Renal pelvis (tissue), 12 donors: ENCODE results near the gene TRIL. TPM values are rescaled to one million over a fixed set of nuclear protein-coding genes. Genes with fewer than 3 reads are reported as not detected.

Experiments used
- DNase-seq: peaks from one replicate; pipeline ENCODE4 v3.0.0-alpha.2; 2013
- long read RNA-seq, 16 experiments: transcript quantifications; one replicate each; lab custom pipeline, GENCODE V29; 2026
- polyA plus RNA-seq, 3 donors: library from polyadenylated mRNA; unstranded; fragments of 120-200 nt; gene quantifications; one replicate each; pipeline ENCODE4 v1.2.1, GENCODE V29; 2013; ENCODE audit not compliant: insufficient read length in 3 of 3

Gene TRIL, protein sequence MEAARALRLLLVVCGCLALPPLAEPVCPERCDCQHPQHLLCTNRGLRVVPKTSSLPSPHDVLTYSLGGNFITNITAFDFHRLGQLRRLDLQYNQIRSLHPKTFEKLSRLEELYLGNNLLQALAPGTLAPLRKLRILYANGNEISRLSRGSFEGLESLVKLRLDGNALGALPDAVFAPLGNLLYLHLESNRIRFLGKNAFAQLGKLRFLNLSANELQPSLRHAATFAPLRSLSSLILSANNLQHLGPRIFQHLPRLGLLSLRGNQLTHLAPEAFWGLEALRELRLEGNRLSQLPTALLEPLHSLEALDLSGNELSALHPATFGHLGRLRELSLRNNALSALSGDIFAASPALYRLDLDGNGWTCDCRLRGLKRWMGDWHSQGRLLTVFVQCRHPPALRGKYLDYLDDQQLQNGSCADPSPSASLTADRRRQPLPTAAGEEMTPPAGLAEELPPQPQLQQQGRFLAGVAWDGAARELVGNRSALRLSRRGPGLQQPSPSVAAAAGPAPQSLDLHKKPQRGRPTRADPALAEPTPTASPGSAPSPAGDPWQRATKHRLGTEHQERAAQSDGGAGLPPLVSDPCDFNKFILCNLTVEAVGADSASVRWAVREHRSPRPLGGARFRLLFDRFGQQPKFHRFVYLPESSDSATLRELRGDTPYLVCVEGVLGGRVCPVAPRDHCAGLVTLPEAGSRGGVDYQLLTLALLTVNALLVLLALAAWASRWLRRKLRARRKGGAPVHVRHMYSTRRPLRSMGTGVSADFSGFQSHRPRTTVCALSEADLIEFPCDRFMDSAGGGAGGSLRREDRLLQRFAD
- 10 to 100 TPM; 42.1 to 61.8 (median 55.0) TPM for polyA plus RNA-seq
- long read RNA-seq, donor 1, full-length matches to known transcripts: 47 of 47 reads
- long read RNA-seq, donor 1, partial matches to known transcripts: 0 of 47 reads
- long read RNA-seq, donor 1, other reads (novel, unspliced or antisense): 0 of 47 reads
- long read RNA-seq, donor 2, full-length matches to known transcripts: 54 of 54 reads
- long read RNA-seq, donor 2, partial matches to known transcripts: 0 of 54 reads
- long read RNA-seq, donor 2, other reads (novel, unspliced or antisense): 0 of 54 reads
- long read RNA-seq, donor 3, full-length matches to known transcripts: 77 of 77 reads
- long read RNA-seq, donor 3, partial matches to known transcripts: 0 of 77 reads
- long read RNA-seq, donor 3, other reads (novel, unspliced or antisense): 0 of 77 reads
- long read RNA-seq, donor 4, full-length matches to known transcripts: 72 of 72 reads
- long read RNA-seq, donor 4, partial matches to known transcripts: 0 of 72 reads
- long read RNA-seq, donor 4, other reads (novel, unspliced or antisense): 0 of 72 reads
- long read RNA-seq, donor 5, full-length matches to known transcripts: 28 of 28 reads
- long read RNA-seq, donor 5, partial matches to known transcripts: 0 of 28 reads
- long read RNA-seq, donor 5, other reads (novel, unspliced or antisense): 0 of 28 reads
- long read RNA-seq, donor 6, full-length matches to known transcripts: 32 of 32 reads
- long read RNA-seq, donor 6, partial matches to known transcripts: 0 of 32 reads
- long read RNA-seq, donor 6, other reads (novel, unspliced or antisense): 0 of 32 reads
- long read RNA-seq, donor 7, full-length matches to known transcripts: 86 of 86 reads
- long read RNA-seq, donor 7, partial matches to known transcripts: 0 of 86 reads
- long read RNA-seq, donor 7, other reads (novel, unspliced or antisense): 0 of 86 reads
- long read RNA-seq, donor 8, full-length matches to known transcripts: 131 of 131 reads
- long read RNA-seq, donor 8, partial matches to known transcripts: 0 of 131 reads
- long read RNA-seq, donor 8, other reads (novel, unspliced or antisense): 0 of 131 reads
- long read RNA-seq, donor 9, full-length matches to known transcripts: 79 of 79 reads
- long read RNA-seq, donor 9, partial matches to known transcripts: 0 of 79 reads
- long read RNA-seq, donor 9, other reads (novel, unspliced or antisense): 0 of 79 reads
- long read RNA-seq, donor 10, full-length matches to known transcripts: 67 of 67 reads
- long read RNA-seq, donor 10, partial matches to known transcripts: 0 of 67 reads
- long read RNA-seq, donor 10, other reads (novel, unspliced or antisense): 0 of 67 reads
- long read RNA-seq, donor 11, full-length matches to known transcripts: 50 of 50 reads
- long read RNA-seq, donor 11, partial matches to known transcripts: 0 of 50 reads
- long read RNA-seq, donor 11, other reads (novel, unspliced or antisense): 0 of 50 reads
- long read RNA-seq, donor 12, full-length matches to known transcripts: 61 of 61 reads
- long read RNA-seq, donor 12, partial matches to known transcripts: 0 of 61 reads
- long read RNA-seq, donor 12, other reads (novel, unspliced or antisense): 0 of 61 reads
- long read RNA-seq, donor 13, full-length matches to known transcripts: 34 of 34 reads
- long read RNA-seq, donor 13, partial matches to known transcripts: 0 of 34 reads
- long read RNA-seq, donor 13, other reads (novel, unspliced or antisense): 0 of 34 reads
- long read RNA-seq, donor 14, full-length matches to known transcripts: 125 of 125 reads
- long read RNA-seq, donor 14, partial matches to known transcripts: 0 of 125 reads
- long read RNA-seq, donor 14, other reads (novel, unspliced or antisense): 0 of 125 reads
- long read RNA-seq, donor 15, full-length matches to known transcripts: 38 of 38 reads
- long read RNA-seq, donor 15, partial matches to known transcripts: 0 of 38 reads
- long read RNA-seq, donor 15, other reads (novel, unspliced or antisense): 0 of 38 reads
- long read RNA-seq, donor 16, full-length matches to known transcripts: 84 of 84 reads
- long read RNA-seq, donor 16, partial matches to known transcripts: 0 of 84 reads
- long read RNA-seq, donor 16, other reads (novel, unspliced or antisense): 0 of 84 reads

DNA sequence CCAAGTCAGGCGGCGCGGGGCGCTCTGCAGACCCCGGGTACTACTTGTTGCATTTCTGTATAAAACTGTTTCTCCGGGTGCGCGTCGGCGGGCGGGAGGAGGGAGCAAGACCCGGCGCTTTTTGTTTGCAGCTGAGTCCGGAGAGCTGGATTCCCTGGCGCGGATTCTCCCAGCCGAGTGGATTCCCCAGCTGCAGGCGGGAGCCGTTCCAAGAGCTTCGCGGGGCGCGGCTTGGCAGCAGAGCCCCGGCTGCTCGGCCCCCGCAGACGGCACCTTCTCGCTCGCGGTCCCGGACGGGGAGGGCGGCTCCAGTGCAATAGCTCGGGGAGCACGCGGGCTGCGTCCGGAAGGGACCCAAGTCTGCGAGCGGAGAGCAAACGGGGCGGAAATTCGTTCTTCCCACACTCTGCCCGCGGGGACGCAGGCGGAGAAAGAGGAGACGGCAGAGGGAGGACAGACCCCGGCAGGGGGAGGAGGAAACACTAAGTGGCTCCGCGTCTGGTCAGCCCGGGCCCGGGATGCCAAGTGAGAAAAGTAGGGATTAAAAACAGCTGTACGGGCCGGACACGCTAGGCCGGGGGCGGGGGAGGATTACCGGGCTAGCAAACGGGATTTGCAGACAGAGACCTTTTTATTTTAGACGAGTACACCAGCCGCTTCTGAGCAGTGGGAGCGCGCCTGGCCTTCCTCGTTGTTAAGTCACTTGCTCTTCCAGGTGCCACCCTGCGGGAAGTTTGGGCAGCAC is at the start of gene TRIL:
TRIL (minus strand) TSS at position 96 of the 745 bp plus-strand sequence. CDS start 284 bp downstream, outside the sequence.
- DNase-seq: peak; percentile 84

DNA sequence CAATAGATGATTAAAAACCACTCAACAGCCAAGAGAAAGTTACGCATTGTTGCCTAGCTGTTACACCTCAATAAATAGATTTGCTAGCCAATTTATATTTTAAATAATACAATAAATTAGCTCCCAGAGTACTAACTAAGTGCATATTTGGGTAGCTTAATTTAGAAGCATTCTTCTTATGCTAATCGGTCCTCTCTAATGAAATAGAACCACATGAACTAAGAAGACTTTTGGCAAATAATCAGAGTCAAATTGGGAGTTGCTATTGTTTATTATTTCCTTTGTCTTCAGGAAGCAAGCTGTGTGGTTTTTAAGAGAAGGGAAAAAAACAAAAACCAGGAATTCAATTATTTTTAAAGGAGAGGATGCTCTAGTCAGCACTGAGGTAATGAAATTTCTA is 49.0 kb upstream of the TRIL start:
- DNase-seq: no peak

DNA sequence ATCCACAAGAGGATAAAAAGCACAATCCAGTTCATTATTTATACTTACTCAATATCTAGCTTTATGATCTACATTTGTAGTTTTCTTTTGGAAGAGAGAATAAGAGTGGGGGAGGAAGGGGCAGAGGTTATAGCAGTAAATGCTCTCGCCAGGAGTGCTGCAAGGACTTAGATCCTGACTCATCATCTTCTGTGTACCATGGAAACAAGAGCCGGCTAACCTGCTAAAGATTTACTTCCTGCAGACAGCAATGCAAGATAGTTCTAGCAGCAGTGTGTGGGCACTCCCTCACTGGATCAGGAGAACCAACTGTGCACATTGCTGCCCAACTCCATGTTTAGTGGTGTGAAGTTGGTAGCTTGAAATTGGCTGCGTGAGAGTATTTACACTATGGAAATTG is 47.7 kb upstream of the TRIL start:
- no peak for DNase-seq

- DNase-seq: no peak
Observed at GRCh38 chr7:29005406-29005805, 47.3 kb upstream of the TRIL start.

DNA sequence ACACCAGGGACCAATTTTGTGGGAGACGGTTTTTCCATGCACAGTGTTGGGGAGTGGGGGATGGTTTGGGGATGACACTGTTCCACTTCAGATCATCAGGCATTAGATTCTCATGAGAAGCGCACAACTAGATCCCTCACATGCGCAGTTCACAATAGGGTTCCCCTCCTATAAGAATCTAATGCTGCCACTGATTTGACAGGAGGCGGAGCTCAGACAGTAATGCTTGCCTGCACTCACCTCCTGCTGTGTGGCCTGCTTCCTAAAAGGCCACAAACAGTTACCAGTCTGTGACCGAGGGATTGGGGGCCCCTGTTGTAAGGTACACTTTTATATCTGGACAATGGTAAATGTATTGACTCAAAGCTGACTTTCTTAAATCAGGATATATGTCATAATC is 45.6 kb upstream of the TRIL start:
- no peak for DNase-seq

DNA sequence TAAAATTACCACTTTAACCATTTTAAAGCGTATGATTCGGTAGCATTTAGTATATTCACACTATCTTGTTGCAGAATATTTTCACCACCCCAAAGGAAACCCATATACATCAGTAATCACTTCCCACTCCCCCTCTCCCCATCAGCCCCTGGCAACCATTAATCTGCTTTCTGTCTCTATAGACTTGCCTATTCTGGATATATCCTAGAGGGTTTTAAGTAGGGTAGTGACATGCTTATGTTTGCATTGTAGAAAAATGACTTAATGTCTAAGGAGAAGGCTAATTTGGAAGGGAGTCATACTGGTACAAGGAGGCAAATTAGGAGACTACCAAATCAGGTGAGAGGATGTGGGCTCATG is 42.6 kb upstream of the TRIL start:
- no peak for DNase-seq

DNA sequence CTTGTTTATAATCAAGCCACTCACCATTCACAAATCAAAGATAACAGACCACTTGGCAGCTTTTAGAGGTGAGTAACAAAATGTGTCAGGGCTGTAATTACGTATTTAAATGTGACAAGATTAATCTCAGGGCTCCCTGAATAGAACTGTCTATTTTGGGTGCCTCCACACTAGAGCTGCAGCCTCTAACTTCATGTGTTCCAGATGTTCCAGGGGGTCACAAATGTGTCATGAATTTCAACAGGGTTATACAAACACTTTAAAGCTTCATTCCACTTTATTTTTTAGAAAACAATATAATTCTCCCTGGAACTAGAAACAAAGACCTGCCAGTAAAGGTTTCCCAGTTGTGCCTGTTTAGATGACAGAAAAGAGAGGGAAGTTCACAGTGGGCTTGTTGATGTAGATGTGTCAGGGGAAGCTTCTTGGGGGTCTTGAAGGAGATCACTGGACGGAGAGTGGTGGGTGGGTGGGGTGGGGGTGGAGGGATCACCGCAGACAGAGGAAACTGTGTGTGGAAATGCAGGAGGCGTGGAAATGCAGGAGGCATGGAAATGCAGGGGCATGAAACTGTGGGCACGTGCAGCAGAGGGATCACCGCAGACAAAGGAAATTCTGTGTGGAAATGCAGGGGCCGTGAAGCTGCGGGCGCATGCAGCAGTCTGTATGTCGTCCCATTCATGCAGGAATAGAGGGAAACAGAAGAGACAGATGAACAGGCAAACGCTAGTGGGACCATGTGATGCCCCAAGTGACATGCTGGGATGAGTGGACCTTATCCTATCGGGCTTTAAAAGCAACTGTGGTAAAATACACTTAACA is 42.0 kb upstream of the TRIL start:
- no peak for DNase-seq

- no peak for DNase-seq
Observed at GRCh38 chr7:28999427-28999826, 41.3 kb upstream of the TRIL start.

GRCh38 chr7:28998105-28998504 is 40.0 kb upstream of the TRIL start:
- DNase-seq: peak; percentile 73

DNA sequence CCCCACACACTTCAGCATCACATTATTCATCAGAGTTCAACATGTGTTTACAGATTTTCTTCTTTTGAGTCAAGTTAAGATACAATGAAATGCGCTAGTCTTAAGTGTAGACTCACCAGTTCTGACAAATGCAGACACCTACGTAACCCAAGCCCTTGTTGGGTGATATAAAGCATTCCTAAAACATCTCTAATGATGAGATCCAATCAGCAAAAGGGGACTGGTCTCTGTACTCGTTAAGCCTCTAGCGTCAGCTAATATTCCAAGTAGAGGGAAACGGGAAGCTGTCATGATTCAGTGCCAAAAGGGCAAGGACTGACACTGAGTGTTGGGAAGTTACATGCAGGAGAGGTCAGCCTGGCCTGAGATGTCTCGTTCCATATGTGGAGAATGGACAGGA is 38.7 kb upstream of the TRIL start:
- DNase-seq: no peak

DNA sequence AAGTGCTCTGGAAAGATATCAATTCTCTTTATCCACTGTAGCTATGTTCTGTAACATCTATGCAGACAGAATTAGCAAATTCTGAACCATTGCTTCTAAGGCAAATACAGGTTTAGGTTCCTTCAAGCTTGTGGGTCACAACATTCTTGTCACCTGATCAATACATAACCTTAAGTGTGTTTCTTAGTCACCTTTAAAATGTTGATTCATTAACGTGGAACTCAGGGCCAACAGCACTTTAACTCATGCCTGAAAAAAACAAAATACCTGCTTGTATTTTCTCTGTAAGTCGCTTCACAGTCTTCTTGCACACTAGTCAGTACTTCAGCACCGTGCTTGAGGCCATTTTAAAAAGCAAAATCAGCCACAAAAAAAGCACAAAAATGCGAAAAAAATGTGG is 35.2 kb upstream of the TRIL start:
- no peak for DNase-seq

DNA sequence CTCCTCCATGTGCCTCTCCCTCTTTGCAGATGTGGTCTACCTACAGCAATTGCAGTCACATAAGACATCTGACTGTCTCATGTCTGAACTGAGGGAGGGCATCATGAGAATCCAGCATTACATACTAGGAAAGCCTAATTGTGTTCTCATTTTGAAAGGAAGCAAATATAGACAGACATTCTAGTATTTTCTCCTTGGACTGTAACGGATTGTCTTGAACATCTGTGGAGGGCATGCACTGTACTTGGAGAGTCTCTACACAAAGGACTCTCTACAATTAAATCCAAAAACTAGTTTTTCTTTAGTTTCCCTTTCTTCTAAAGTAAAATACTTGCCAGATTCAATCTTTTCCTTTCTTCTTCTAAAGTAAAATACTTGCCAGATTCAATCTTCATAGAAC is 34.7 kb upstream of the TRIL start:
- DNase-seq: no peak

DNA sequence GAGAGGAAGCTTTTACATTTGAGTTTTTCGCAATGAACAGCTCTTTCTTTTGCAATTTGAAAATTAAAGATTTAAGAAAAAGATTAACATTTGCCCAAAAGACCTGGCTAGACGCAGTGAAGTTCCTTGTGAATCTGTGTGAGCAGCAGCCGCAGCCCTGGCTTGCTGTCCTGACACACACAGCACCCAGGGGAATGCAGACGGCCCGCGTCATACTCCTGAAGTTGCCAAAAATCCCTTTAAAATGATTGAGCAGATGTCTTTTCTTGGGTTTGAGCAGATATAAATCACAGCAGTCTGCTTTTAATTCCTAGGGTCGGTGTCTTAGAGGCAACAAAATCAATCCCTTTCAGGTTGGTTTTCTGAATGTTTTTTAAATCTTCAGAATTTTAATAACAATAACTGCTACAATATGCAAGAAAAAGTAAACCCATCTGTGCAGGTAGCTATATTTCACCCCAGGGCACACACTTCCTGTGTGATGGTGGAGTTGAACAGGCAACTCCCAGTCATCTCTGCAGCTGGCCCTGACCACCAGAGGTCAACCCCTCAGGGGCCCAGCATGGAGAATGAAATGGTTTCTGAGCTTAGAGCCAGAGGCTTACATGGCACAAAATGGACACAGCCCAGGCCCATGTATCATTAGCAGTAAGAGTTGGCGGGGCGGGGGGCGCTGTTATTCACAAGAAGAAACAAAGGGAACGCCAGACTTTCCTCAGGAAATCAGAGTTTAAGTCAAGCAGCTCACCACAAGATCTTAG is 32.2 kb upstream of the TRIL start:
- DNase-seq: no peak

GRCh38 chr7:28989211-28989980 is 31.3 kb upstream of the TRIL start:
- DNase-seq: no peak

DNA sequence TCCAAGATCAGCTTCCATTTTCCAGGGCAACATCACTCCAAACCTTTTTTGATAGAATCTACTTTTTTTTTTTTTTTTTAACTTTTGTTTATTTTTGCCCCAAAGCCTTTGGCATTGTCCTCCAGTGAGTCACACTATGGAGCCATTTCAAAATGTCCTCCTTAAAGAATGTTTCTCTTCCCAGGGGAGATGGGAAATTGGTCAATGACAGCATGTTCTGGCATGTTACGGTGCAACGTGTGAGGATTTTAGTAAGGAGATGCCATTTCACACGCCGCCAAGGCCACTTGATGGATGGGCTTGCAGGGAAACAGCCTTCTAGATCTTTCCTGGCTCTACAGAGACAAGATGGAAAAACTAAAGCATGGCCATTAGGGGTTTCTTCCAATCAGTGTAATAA is 30.7 kb upstream of the TRIL start:
- DNase-seq: no peak
